NCI-H82 treated with DMSO at 0.1 percent for 48 hours (cell line): ENCODE data around the gene COX6B1.
"Not testable (repeated sequence)": the region's sequence is repeated elsewhere in the genome, so short reads cannot be mapped to it uniquely, and the experiment has no call there.

Experiments
- DNase-seq: peaks from one replicate; lab custom pipeline; 2025; ENCODE audit not compliant: unreplicated experiment; lab: John Stamatoyannopoulos, UW

Gene COX6B1

GRCh38 chr19:35633727-35634440 lies 14.2 kb upstream of the COX6B1 start:
- no peak for DNase-seq

DNA sequence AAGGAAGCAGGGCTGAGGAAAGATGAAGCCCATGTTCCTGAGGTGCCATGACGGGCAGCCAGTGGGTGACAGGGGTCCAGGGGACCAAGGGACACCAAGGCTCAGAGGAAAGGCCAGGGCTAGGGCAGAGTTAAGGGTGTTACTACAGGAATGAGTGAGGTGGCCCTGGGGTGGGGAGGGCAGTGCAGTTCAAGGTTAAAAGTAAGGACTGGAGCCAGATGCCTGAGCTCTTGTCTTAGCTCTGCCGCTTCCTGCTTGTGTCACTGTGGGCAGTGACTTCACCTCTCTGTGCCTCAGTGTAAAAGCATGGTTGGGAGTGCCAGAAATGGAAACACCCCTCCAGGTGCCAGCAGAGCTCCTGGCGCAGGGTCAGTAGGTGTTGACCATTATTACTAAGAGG lies 11.5 kb upstream of the COX6B1 start:
- DNase-seq, result no peak

DNA sequence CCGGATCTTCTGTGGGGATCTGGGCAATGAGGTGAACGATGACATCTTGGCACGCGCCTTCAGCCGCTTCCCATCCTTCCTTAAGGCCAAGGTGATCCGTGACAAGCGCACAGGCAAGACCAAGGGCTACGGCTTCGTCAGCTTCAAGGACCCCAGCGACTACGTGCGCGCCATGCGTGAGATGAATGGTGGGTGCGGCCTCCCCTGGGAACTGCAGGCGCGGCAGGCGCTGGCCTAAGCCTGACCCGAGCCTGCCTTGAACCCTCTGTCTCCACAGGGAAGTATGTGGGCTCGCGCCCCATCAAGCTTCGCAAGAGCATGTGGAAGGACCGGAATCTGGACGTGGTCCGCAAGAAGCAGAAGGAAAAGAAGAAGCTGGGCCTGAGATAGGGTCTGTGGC lies 11.0 kb upstream of the COX6B1 start:
- DNase-seq, result no peak

GRCh38 chr19:35639321-35639639 lies 8.8 kb upstream of the COX6B1 start:
- DNase-seq, result no peak

- DNase-seq, result no peak
Observed at GRCh38 chr19:35639863-35640262, 8.3 kb upstream of the COX6B1 start.

DNA sequence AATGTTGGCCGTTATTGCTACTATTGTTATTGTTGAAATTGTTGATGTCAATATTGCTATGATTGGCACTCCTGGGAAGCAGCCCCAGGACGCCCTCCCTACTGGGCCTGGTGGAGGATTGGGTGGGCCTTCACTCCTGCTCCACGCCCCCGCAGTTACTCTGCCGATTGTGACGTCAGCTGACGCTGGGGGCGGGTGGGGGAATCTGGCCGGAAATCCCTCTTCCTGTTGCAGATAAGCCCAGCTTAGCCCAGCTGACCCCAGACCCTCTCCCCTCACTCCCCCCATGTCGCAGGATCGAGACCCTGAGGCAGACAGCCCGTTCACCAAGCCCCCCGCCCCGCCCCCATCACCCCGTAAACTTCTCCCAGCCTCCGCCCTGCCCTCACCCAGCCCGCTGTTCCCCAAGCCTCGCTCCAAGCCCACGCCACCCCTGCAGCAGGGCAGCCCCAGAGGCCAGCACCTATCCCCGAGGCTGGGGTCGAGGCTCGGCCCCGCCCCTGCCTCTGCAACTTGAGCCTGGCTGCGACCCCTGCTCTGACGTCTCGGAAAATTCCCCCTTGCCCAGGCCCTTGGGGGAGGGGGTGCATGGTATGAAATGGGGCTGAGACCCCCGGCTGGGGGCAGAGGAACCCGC lies 6.5 kb upstream of the COX6B1 start, which contains the start of gene ETV2:
TSS of gene ETV2 (plus strand) at position 231 of the 637 bp plus-strand sequence. CDS start 716 bp downstream, outside the sequence.
- no peak for DNase-seq

- DNase-seq, result no peak
Observed at GRCh38 chr19:35642312-35642711, 5.8 kb upstream of the COX6B1 start.

- DNase-seq, result no peak
Observed at GRCh38 chr19:35642798-35643254, 5.3 kb upstream of the COX6B1 start.

DNA sequence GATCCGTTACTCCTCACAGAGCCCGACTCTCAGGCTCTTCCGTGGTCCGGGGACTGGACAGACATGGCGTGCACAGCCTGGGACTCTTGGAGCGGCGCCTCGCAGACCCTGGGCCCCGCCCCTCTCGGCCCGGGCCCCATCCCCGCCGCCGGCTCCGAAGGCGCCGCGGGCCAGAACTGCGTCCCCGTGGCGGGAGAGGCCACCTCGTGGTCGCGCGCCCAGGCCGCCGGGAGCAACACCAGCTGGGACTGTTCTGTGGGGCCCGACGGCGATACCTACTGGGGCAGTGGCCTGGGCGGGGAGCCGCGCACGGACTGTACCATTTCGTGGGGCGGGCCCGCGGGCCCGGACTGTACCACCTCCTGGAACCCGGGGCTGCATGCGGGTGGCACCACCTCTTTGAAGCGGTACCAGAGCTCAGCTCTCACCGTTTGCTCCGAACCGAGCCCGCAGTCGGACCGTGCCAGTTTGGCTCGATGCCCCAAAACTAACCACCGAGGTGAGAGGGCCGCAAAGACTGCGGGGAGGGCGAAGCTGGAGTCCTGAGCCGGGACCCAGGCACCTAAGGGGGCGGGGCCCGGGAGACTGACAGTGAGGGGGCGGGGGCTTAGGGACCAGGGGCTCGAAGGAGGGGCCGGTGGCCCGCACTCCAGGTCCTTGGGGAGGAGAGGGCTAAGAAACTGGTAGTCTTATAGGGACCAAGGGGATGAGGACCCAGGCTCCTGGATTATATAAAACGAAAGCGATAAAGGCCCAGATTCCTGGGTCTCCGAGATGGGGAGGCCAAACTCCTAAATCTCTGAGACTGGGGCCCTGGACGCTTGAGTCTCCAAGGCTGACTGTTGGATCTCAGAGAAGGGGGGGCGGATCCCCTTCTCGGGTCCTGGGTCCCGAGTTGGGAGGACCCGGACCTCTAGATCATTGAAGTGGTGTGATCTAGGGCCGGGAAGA lies 4.6 kb upstream of the COX6B1 start:
- peak; percentile 79 for DNase-seq

- DNase-seq, result peak; percentile 95
Observed at GRCh38 chr19:35644206-35644986, 3.7 kb upstream of the COX6B1 start.

- peak; percentile 65 for DNase-seq
Observed at GRCh38 chr19:35644987-35645679, 3.0 kb upstream of the COX6B1 start.

- no peak for DNase-seq
Observed at GRCh38 chr19:35645680-35646511, 2.2 kb upstream of the COX6B1 start.

DNA sequence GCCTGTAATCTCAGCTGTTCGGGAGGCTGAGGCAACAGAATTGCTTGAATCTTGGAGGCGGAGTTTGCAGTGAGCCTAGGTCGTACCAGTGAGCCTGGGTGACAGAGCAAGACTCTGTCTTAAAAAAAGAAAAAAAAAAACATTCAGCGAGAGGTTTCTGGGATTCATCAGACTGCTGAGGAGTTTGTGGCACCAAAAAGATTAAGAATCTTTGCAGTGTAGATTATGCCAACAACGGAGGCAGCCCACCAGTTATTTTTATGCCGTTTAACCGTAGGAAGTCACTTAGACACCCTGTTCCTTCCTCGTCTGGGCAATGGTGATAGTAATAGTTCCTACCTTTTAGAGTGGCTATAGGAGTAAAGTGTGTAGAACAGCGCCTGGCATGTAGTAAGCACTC lies 2.5 kb downstream of the COX6B1 start:
- no peak for DNase-seq

GRCh38 chr19:35654828-35655227 lies 6.7 kb downstream of the COX6B1 start:
- not testable (repeated sequence) for DNase-seq

- DNase-seq, result no peak
Observed at GRCh38 chr19:35655600-35655999, 7.5 kb downstream of the COX6B1 start.

DNA sequence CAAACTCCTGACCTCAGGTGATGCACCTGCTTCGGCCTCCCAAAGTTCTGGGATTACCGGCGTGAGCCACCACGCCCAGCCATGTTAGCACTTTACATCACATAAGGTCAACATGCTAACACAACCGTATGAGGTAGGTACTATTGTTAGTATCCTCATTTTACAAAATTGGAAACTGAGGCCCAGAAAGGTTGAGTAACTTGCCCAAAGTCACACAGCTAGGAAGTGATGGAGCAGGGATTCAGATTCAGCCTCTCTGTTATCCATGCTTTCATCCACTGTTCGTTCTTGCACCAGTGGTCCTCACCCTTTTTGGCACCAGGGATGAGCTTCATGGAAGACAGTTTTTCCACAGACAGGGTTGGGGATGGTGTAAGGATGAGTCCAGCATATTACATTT lies 8.6 kb downstream of the COX6B1 start:
- DNase-seq, result no peak

- no peak for DNase-seq
Observed at GRCh38 chr19:35657904-35658700, 10.0 kb downstream of the COX6B1 start.

- DNase-seq, result no peak
Observed at GRCh38 chr19:35661995-35662340, 13.8 kb downstream of the COX6B1 start.

- no peak for DNase-seq
Observed at GRCh38 chr19:35663981-35664380, 15.9 kb downstream of the COX6B1 start.
